Karpas-422 (cell line): Measurements from ENCODE around the gene MCU. TPM values are rescaled to one million over a fixed set of nuclear protein-coding genes. Genes with fewer than 3 reads are reported as not detected.

Experiments used
- DNase-seq: peaks from one replicate; pipeline ENCODE4 v3.0.0-alpha.2; 2015
- H2AFZ ChIP-seq: fragments of 200-600 bp; sonication (generic); 2 replicates; pipeline ENCODE4 v1.6.1; 2014; ENCODE audit warnings: antibody characterized with exemption, low read length, mixed read lengths
- H3K27ac ChIP-seq: fragments of 200-600 bp; sonication (generic); 2 replicates; pipeline ENCODE4 v1.5.1; 2014; ENCODE audit warnings: mild to moderate bottlenecking, low read length, moderate library complexity
- H3K27me3 ChIP-seq: fragments of 200-600 bp; sonication (generic); 2 replicates; pipeline ENCODE4 v1.6.1; 2014; ENCODE audit warnings: low read length, mixed read lengths
- H3K36me3 ChIP-seq: fragments of 200-600 bp; sonication (generic); 2 replicates; pipeline ENCODE4 v1.6.1; 2014; ENCODE audit warnings: low read length, mixed read lengths; ENCODE audit not compliant: insufficient read depth
- H3K4me1 ChIP-seq: fragments of 200-600 bp; sonication (generic); 2 replicates; pipeline ENCODE4 v1.6.1; 2014; ENCODE audit warnings: mild to moderate bottlenecking, low read length, mixed read lengths
- H3K4me2 ChIP-seq: fragments of 200-600 bp; sonication (generic); 2 replicates; pipeline ENCODE4 v1.6.1; 2014; ENCODE audit warnings: low read length, low read depth, mild to moderate bottlenecking; ENCODE audit not compliant: poor library complexity, severe bottlenecking
- H3K4me3 ChIP-seq: fragments of 200-600 bp; sonication (generic); 2 replicates; pipeline ENCODE4 v1.5.1; 2014; ENCODE audit warnings: mild to moderate bottlenecking, antibody characterized with exemption, low read length, mixed read lengths
- H3K79me2 ChIP-seq: fragments of 200-600 bp; sonication (generic); 2 replicates; pipeline ENCODE4 v1.6.1; 2014; ENCODE audit warnings: mild to moderate bottlenecking, low read length, mixed read lengths
- H3K9ac ChIP-seq: fragments of 200-600 bp; sonication (generic); 2 replicates; pipeline ENCODE4 v1.6.0; 2014; ENCODE audit warnings: low read length
- H3K9me2 ChIP-seq: fragments of 200-600 bp; sonication (generic), shearing (Covaris generic); replicated peaks from 2 replicates; pipeline ENCODE4 v1.6.0; 2014; ENCODE audit warnings: mild to moderate bottlenecking, low read length, moderate library complexity; ENCODE audit not compliant: insufficient read depth
- H3K9me3 ChIP-seq: fragments of 300-700, 200-600 bp; sonication (generic); 2 replicates; pipeline ENCODE4 v1.6.1; 2014; ENCODE audit warnings: low read length, mixed read lengths
- H4K20me1 ChIP-seq: fragments of 200-600 bp; sonication (generic); 2 replicates; pipeline ENCODE4 v1.6.1; 2014; ENCODE audit warnings: mild to moderate bottlenecking, antibody characterized with exemption, low read length, low read depth; ENCODE audit not compliant: insufficient read depth
- total RNA-seq: library from RNA; depleted of rRNA; stranded (reverse); fragments of >200 nt; shearing (Covaris generic); gene quantifications from 2 replicates; pipeline ENCODE4 v1.2.3, GENCODE V29; 2014; ENCODE audit warnings: low replicate concordance

The MCU gene
- total RNA-seq, 1 experiment from 2014 or later: 41.3 TPM

GRCh38 chr10:72834183-72834825 lies 142.4 kb downstream of the MCU start:
- H3K27ac ChIP-seq: no peak overlapping the region
- peak; percentile 80 for DNase-seq
- H3K4me3 ChIP-seq: no peak overlapping the region

GRCh38 chr10:72840319-72840718 lies 148.4 kb downstream of the MCU start:
- Histone ChIP-seq H3K27me3 (no peaks in the 10 kb centered on the region), H3K36me3 (no peaks in the 10 kb centered on the region), H3K27ac (no peak overlapping the region), H4K20me1 (no peaks in the 10 kb centered on the region), H3K4me1 (no peaks in the 10 kb centered on the region), H3K4me3 (no peak overlapping the region), H3K79me2 (0 out of 2 replicates have a peak, but pooled peaks cover 2% of the 10 kb centered on the region), H3K9me3 (no peaks in the 10 kb centered on the region), H3K9me2 (no peaks in the 10 kb centered on the region), H3K9ac (no peak overlapping the region), H3K4me2 (no peak overlapping the region), H2AFZ (no peak overlapping the region)
- no peak for DNase-seq

More at GRCh38 chr10:72834183-72834825, 142.4 kb downstream of the MCU start:
- no peaks in the 10 kb centered on the region for H3K36me3 ChIP-seq
- H3K9me3 ChIP-seq: no peaks in the 10 kb centered on the region
- H3K4me2 ChIP-seq: no peak overlapping the region
- H2AFZ ChIP-seq: no peak overlapping the region
- H4K20me1 ChIP-seq: no peaks in the 10 kb centered on the region
- no peaks in the 10 kb centered on the region for H3K27me3 ChIP-seq
- no peaks in the 10 kb centered on the region for H3K9me2 ChIP-seq
- peaks cover 16% of the 10 kb centered on the region for H3K79me2 ChIP-seq
- no peak overlapping the region for H3K9ac ChIP-seq
- H3K4me1 ChIP-seq: peaks cover 22% of the 10 kb centered on the region

GRCh38 chr10:72841487-72841886 lies 149.5 kb downstream of the MCU start:
- no peak overlapping the region for H3K4me3 ChIP-seq
- no peak overlapping the region for H2AFZ ChIP-seq
- H3K9me2 ChIP-seq: no peaks in the 10 kb centered on the region
- no peaks in the 10 kb centered on the region for H3K9me3 ChIP-seq
- H3K4me2 ChIP-seq: no peak overlapping the region
- 0 out of 2 replicates have a peak, but pooled peaks cover 2% of the 10 kb centered on the region for H3K79me2 ChIP-seq
- H3K4me1 ChIP-seq: no peaks in the 10 kb centered on the region
- no peaks in the 10 kb centered on the region for H3K27me3 ChIP-seq
- DNase-seq: no peak
- no peaks in the 10 kb centered on the region for H3K36me3 ChIP-seq
- no peaks in the 10 kb centered on the region for H4K20me1 ChIP-seq
- H3K27ac ChIP-seq: no peak overlapping the region
- no peak overlapping the region for H3K9ac ChIP-seq

GRCh38 chr10:72842164-72842563 lies 150.2 kb downstream of the MCU start:
- Histone ChIP-seq H3K9me3 (no peaks in the 10 kb centered on the region), H3K27me3 (no peaks in the 10 kb centered on the region), H2AFZ (no peak overlapping the region), H3K9ac (no peak overlapping the region), H3K4me2 (no peak overlapping the region), H4K20me1 (no peaks in the 10 kb centered on the region), H3K9me2 (no peaks in the 10 kb centered on the region), H3K4me3 (no peak overlapping the region), H3K4me1 (no peaks in the 10 kb centered on the region), H3K79me2 (peaks cover 7% of the 10 kb centered on the region; the same call in 1 of the 2 replicates), H3K36me3 (no peaks in the 10 kb centered on the region), H3K27ac (no peak overlapping the region)
- DNase-seq: no peak

- no peak overlapping the region for H3K9ac ChIP-seq
- peaks cover 2% of the 10 kb centered on the region; the same call in 1 of the 2 replicates for H3K9me3 ChIP-seq
- H3K36me3 ChIP-seq: no peaks in the 10 kb centered on the region; the same call in 1 of the 2 replicates
- no peaks in the 10 kb centered on the region for H4K20me1 ChIP-seq
- peaks cover 12% of the 10 kb centered on the region for H3K79me2 ChIP-seq
- H3K4me2 ChIP-seq: no peak overlapping the region
- H3K27ac ChIP-seq: no peak overlapping the region
- no peaks in the 10 kb centered on the region for H3K27me3 ChIP-seq
- no peak overlapping the region for H2AFZ ChIP-seq
- no peak overlapping the region for H3K4me3 ChIP-seq
- no peaks in the 10 kb centered on the region for H3K4me1 ChIP-seq
- DNase-seq: no peak
- no peaks in the 10 kb centered on the region for H3K9me2 ChIP-seq
Observed at GRCh38 chr10:72846238-72846637, 154.3 kb downstream of the MCU start.

GRCh38 chr10:72847681-72848080 lies 155.7 kb downstream of the MCU start:
- H3K27ac ChIP-seq: no peak overlapping the region
- no peaks in the 10 kb centered on the region for H3K27me3 ChIP-seq
- no peaks in the 10 kb centered on the region; the same call in 1 of the 2 replicates for H3K36me3 ChIP-seq
- DNase-seq: no peak
- peaks cover 10% of the 10 kb centered on the region for H3K79me2 ChIP-seq
- H3K4me3 ChIP-seq: no peak overlapping the region
- H4K20me1 ChIP-seq: no peaks in the 10 kb centered on the region
- no peak overlapping the region for H3K4me2 ChIP-seq
- no peak overlapping the region for H3K9ac ChIP-seq
- H3K9me3 ChIP-seq: peaks cover 10% of the 10 kb centered on the region; the same call in 1 of the 2 replicates
- H3K4me1 ChIP-seq: no peaks in the 10 kb centered on the region
- no peaks in the 10 kb centered on the region for H3K9me2 ChIP-seq
- H2AFZ ChIP-seq: no peak overlapping the region

GRCh38 chr10:72850861-72851260 lies 158.9 kb downstream of the MCU start:
- Histone ChIP-seq H4K20me1 (no peaks in the 10 kb centered on the region), H3K27ac (no peak overlapping the region), H2AFZ (no peak overlapping the region), H3K9me2 (no peaks in the 10 kb centered on the region), H3K4me3 (no peak overlapping the region), H3K4me1 (no peaks in the 10 kb centered on the region), H3K4me2 (no peak overlapping the region), H3K36me3 (no peaks in the 10 kb centered on the region; the same call in 1 of the 2 replicates), H3K9me3 (peaks cover 10% of the 10 kb centered on the region; the same call in 1 of the 2 replicates), H3K79me2 (peaks cover 10% of the 10 kb centered on the region), H3K9ac (no peak overlapping the region), H3K27me3 (no peaks in the 10 kb centered on the region)
- no peak for DNase-seq

- no peak overlapping the region for H3K4me2 ChIP-seq
- no peaks in the 10 kb centered on the region for H3K4me1 ChIP-seq
- no peak overlapping the region for H2AFZ ChIP-seq
- no peak overlapping the region for H3K9ac ChIP-seq
- no peak for DNase-seq
- no peaks in the 10 kb centered on the region for H4K20me1 ChIP-seq
- no peak overlapping the region for H3K4me3 ChIP-seq
- H3K79me2 ChIP-seq: peaks cover 10% of the 10 kb centered on the region
- H3K27ac ChIP-seq: no peak overlapping the region
- H3K27me3 ChIP-seq: no peaks in the 10 kb centered on the region
- H3K36me3 ChIP-seq: no peaks in the 10 kb centered on the region; the same call in 1 of the 2 replicates
- H3K9me3 ChIP-seq: peaks cover 10% of the 10 kb centered on the region; the same call in 1 of the 2 replicates
- H3K9me2 ChIP-seq: no peaks in the 10 kb centered on the region
Observed at GRCh38 chr10:72851509-72851908, 159.6 kb downstream of the MCU start.
